GM23338 (cell line): Measurements from ENCODE around the gene TENT5C. TPM values are rescaled to one million over a fixed set of nuclear protein-coding genes. Genes with fewer than 3 reads are reported as not detected.

ENCODE experiments used
- ATAC-seq: fragments of 200-7000 bp; cut with Tn5 transposase; 3 replicates; pipeline ENCODE4 v1.9.1; 2020
- DNase-seq: peaks from one replicate; pipeline ENCODE4 v3.0.0-alpha.2; 2015; ENCODE audit warnings: low spot score
- H2AFZ ChIP-seq: fragments of 200-600 bp; sonication (generic); 2 replicates; pipeline ENCODE4 v1.8.0; 2016; ENCODE audit warnings: antibody characterized with exemption, mild to moderate bottlenecking, moderate library complexity
- H3F3A ChIP-seq: fragments of 200-600 bp; sonication (generic); replicated peaks from 2 replicates; pipeline ENCODE4 v1.8.0; 2017; ENCODE audit warnings: antibody characterized with exemption, mixed run types, low read depth
- H3K27ac ChIP-seq: fragments of 200-600 bp; sonication (generic); 2 replicates; pipeline ENCODE4 v1.6.1; 2016; ENCODE audit warnings: low read depth
- H3K27me3 ChIP-seq: fragments of 200-600 bp; sonication (generic); 2 replicates; pipeline ENCODE4 v1.8.0; 2016; ENCODE audit warnings: mild to moderate bottlenecking, mixed run types, moderate library complexity; ENCODE audit not compliant: insufficient read depth
- H3K36me3 ChIP-seq: fragments of 200-600 bp; sonication (generic); 2 replicates; pipeline ENCODE4 v1.8.0; 2016; ENCODE audit warnings: mild to moderate bottlenecking; ENCODE audit not compliant: insufficient read depth
- H3K4me1 ChIP-seq: fragments of 200-600 bp; sonication (generic); 2 replicates; pipeline ENCODE4 v1.8.0; 2016; ENCODE audit warnings: mild to moderate bottlenecking, moderate library complexity; ENCODE audit not compliant: insufficient read depth
- H3K4me2 ChIP-seq: fragments of 200-600 bp; sonication (generic); 2 replicates; pipeline ENCODE4 v1.7.1; 2017; ENCODE audit warnings: mixed run types
- H3K4me3 ChIP-seq: fragments of 200-600 bp; sonication (generic); 2 replicates; pipeline ENCODE4 v1.6.1; 2016; ENCODE audit warnings: mixed run types
- H3K79me2 ChIP-seq: fragments of 200-600 bp; sonication (generic); replicated peaks from 2 replicates; pipeline ENCODE4 v1.8.0; 2017; ENCODE audit warnings: mild to moderate bottlenecking; ENCODE audit not compliant: insufficient read depth
- H3K9me2 ChIP-seq: fragments of 200-600 bp; sonication (generic); 2 replicates; pipeline ENCODE4 v1.8.0; 2017; ENCODE audit not compliant: insufficient read depth
- H4K20me1 ChIP-seq: fragments of 200-600 bp; sonication (generic); replicated peaks from 2 replicates; pipeline ENCODE4 v1.8.0; 2017; ENCODE audit warnings: mild to moderate bottlenecking; ENCODE audit not compliant: insufficient read depth
- H3K27ac Mint-ChIP-seq: 2 replicates; pipeline ENCODE4 v1.8.0; 2020; ENCODE audit warnings: inconsistent platforms, mild to moderate bottlenecking, moderate library complexity, mixed read lengths
- H3K27me3 Mint-ChIP-seq: 3 replicates; pipeline ENCODE4 v1.8.0; 2022; ENCODE audit warnings: low read depth, mild to moderate bottlenecking, moderate library complexity, mixed read lengths, inconsistent platforms; ENCODE audit not compliant: insufficient read depth, poor library complexity
- H3K36me3 Mint-ChIP-seq: 3 replicates; pipeline ENCODE4 v1.8.0; 2021; ENCODE audit warnings: low read depth, mild to moderate bottlenecking, inconsistent platforms, moderate library complexity, mixed read lengths
- H3K4me1 Mint-ChIP-seq: 3 replicates; pipeline ENCODE4 v1.8.0; 2020; ENCODE audit warnings: mild to moderate bottlenecking, inconsistent platforms, mixed read lengths
- H3K4me3 Mint-ChIP-seq: 3 replicates; pipeline ENCODE4 v1.8.0; 2021; ENCODE audit warnings: moderate library complexity, mild to moderate bottlenecking, inconsistent platforms, mixed read lengths
- H3K9me3 Mint-ChIP-seq: 3 replicates; pipeline ENCODE4 v1.8.0; 2020; ENCODE audit warnings: moderate library complexity, mild to moderate bottlenecking, inconsistent platforms, mixed read lengths
- CREB1 ChIP-seq: fragments of 250-450 bp; sonication (Bioruptor Pico); IDR thresholded peaks from 2 replicates; pipeline ENCODE4 v1.5.0; 2020; ENCODE audit warnings: low read depth, mild to moderate bottlenecking, moderate library complexity
- CTCF ChIP-seq, 2 experiments: fragments of 200-600 bp in 1 of 2; sonication (generic) in 1 of 2; conservative IDR thresholded peaks; 2 replicates each; pipeline versions ENCODE4 v1.5.1 to v1.6.1; 2016 to 2017; ENCODE audit warnings: antibody characterized with exemption in 2 of 2, low read depth in 2 of 2, mild to moderate bottlenecking in 2 of 2, moderate library complexity in 1 of 2
- EZH2 ChIP-seq: fragments of 200-600 bp; sonication (generic); IDR thresholded peaks from one replicate; pipeline ENCODE4 v1.8.0; 2017; ENCODE audit warnings: antibody characterized with exemption, mild to moderate bottlenecking, low read depth; ENCODE audit not compliant: unreplicated experiment
- EZH2phosphoT487 ChIP-seq: fragments of 200-600 bp; sonication (generic); IDR thresholded peaks from one replicate; pipeline ENCODE4 v1.8.1; 2018; ENCODE audit warnings: antibody characterized with exemption; ENCODE audit not compliant: unreplicated experiment
- JUNB ChIP-seq: IDR thresholded peaks from one replicate; pipeline ENCODE4 v1.6.1; 2016; ENCODE audit warnings: antibody characterized with exemption; ENCODE audit not compliant: unreplicated experiment
- NANOG ChIP-seq: IDR thresholded peaks from 2 replicates; pipeline ENCODE4 v1.6.1; 2016; ENCODE audit warnings: antibody characterized with exemption, borderline replicate concordance
- REST ChIP-seq: IDR thresholded peaks from one replicate; pipeline ENCODE4 v1.6.1; 2018; ENCODE audit warnings: antibody characterized with exemption; ENCODE audit not compliant: unreplicated experiment
- ZNF462 ChIP-seq: fragments of 250-450 bp; sonication (Bioruptor Pico); IDR thresholded peaks from 2 replicates; pipeline ENCODE4 v1.5.0; 2020; ENCODE audit warnings: mild to moderate bottlenecking, moderate library complexity
- polyA plus RNA-seq: library from polyadenylated mRNA; unstranded; fragments of >200 nt; fragmentation: Nextera tagmentation; extraction: Ambion mirVana; gene quantifications from 2 replicates; pipeline ENCODE4 v1.2.1, GENCODE V29; 2016
- total RNA-seq: library from RNA; depleted of rRNA; stranded (reverse); fragments of >200 nt; shearing (Covaris generic); gene quantifications from 2 replicates; pipeline ENCODE4 v1.2.3, GENCODE V29; 2014

Gene TENT5C
- total and polyA plus RNA-seq, 2 experiments from 2014 or later, result 0.23 to 0.80 TPM

- Mint-ChIP-seq H3K36me3 (peaks cover 13% of the 10 kb centered on the region), H3K27me3 (peaks cover 4% of the 10 kb centered on the region), H3K9me3 (peaks cover 24% of the 10 kb centered on the region), H3K4me3 (no peak overlapping the region), H3K4me1 (peaks cover 2% of the 10 kb centered on the region; the same call in 1 of the 3 replicates), H3K27ac (no peak overlapping the region)
- no peak for ATAC-seq
- Histone ChIP-seq H3K9me2 (no peaks in the 10 kb centered on the region; the same call in 1 of the 2 replicates), H2AFZ (no peak overlapping the region), H3K27ac (no peak overlapping the region), H3K27me3 (no peaks in the 10 kb centered on the region), H3F3A (no peaks in the 10 kb centered on the region), H3K4me2 (no peak overlapping the region), H3K79me2 (no peaks in the 10 kb centered on the region), H3K4me1 (no peaks in the 10 kb centered on the region), H3K4me3 (no peak overlapping the region), H4K20me1 (no peaks in the 10 kb centered on the region), H3K36me3 (no peaks in the 10 kb centered on the region)
- DNase-seq, result no peak
- no peak for TF ChIP-seq REST
- TF ChIP-seq CTCF (conservative IDR thresholded peaks at IDR 0.05; ENCODE audit: low read depth in 2 of 2), result no peak
- no peak for TF ChIP-seq JUNB
- TF ChIP-seq EZH2phosphoT487, result no peak
- TF ChIP-seq CREB1 (CRISPR knock-in tag), result no peak
- no peak for TF ChIP-seq ZNF462 (CRISPR knock-in tag)
- TF ChIP-seq NANOG, result no peak
- TF ChIP-seq EZH2, result no peak
Observed at GRCh38 chr1:117561551-117561950, 44.3 kb upstream of the TENT5C start.
